IPS-18a (cell line): ENCODE data around the gene GRK2.

Experiments
- H3K27ac ChIP-seq: one replicate; pipeline ENCODE4 v1.5.1; 2013; ENCODE audit warnings: low read length
- H3K27me3 ChIP-seq: one replicate; pipeline ENCODE4 v1.6.1; 2013; ENCODE audit warnings: mild to moderate bottlenecking, low read length; ENCODE audit not compliant: control insufficient read depth, insufficient read depth
- H3K36me3 ChIP-seq: one replicate; pipeline ENCODE4 v1.6.1; 2013; ENCODE audit warnings: low read depth, low read length; ENCODE audit not compliant: control insufficient read depth
- H3K4me1 ChIP-seq: one replicate; pipeline ENCODE4 v1.6.1; 2013; ENCODE audit warnings: low read depth, low read length; ENCODE audit not compliant: control insufficient read depth
- H3K4me3 ChIP-seq: one replicate; pipeline ENCODE4 v1.5.1; 2013; ENCODE audit warnings: low read length
- H3K9ac ChIP-seq: one replicate; pipeline ENCODE4 v1.6.1; 2013; ENCODE audit warnings: mild to moderate bottlenecking, low read length, moderate library complexity
- H3K9me3 ChIP-seq: one replicate; pipeline ENCODE4 v1.6.1; 2013; ENCODE audit warnings: low read depth, low read length; ENCODE audit not compliant: control insufficient read depth

Gene GRK2

DNA sequence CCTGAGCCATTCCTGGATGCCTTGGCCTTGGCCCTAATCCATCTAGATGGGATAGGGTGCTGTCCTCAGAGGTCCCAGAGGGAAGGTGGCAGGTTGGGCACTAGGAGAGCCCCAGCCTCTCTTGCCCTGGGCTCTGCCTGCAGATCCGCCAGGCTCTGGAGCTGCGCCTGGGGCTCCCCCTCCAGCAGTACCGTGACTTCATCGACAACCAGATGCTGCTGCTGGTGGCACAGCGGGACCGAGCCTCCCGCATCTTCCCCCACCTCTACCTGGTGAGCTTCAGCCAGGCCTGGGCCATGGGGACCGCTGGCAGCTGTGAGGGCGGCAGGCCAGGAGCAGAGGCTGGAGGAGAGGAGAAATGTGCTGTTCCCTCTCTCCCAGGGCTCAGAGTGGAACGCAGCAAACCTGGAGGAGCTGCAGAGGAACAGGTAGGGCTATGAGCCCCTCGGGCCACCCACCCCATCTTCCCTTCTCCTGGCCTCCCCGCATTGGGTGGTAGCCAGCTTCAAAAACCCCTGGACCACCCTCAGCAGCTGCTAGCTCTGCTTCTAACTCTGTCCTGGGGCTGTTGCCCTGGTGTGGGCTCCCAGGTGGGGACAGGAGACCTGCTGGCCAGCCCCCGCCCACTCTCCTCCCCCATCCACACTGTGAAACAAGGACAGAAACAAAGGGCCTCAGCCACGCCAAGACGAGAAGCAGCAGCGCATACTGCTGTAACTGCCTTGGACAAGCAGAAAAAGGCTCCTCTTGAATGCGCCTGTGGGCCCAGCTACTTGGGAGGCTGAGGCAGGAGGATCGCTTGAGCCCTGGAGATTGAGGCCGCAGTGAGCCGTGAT lies 42.0 kb downstream of the GRK2 start:
- Histone ChIP-seq H3K36me3 (no peaks in the 10 kb centered on the region), H3K27ac (no peak overlapping the region), H3K4me3 (no peak overlapping the region), H3K27me3 (peaks cover 12% of the 10 kb centered on the region), H3K4me1 (no peaks in the 10 kb centered on the region), H3K9me3 (no peaks in the 10 kb centered on the region), H3K9ac (no peak overlapping the region)

DNA sequence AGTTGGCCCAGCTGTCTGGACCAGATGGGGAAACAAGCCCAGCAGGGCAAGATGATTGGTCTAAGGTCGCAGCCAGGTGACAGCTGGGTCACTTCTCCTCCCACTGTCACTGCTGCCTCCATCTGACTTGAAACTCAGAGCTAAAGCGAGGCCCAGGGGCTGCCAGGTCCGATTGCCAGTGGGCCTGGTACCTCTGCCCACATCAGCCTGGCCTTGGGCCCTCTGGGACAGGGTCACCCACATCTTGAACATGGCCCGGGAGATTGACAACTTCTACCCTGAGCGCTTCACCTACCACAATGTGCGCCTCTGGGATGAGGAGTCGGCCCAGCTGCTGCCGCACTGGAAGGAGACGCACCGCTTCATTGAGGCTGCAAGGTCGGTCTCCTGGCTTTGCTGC lies 42.9 kb downstream of the GRK2 start:
- H3K27me3 ChIP-seq = peaks cover 8% of the 10 kb centered on the region
- H3K4me1 ChIP-seq = no peaks in the 10 kb centered on the region
- no peak overlapping the region for H3K9ac ChIP-seq
- H3K27ac ChIP-seq = no peak overlapping the region
- no peak overlapping the region for H3K4me3 ChIP-seq
- H3K36me3 ChIP-seq = no peaks in the 10 kb centered on the region
- no peaks in the 10 kb centered on the region for H3K9me3 ChIP-seq

DNA sequence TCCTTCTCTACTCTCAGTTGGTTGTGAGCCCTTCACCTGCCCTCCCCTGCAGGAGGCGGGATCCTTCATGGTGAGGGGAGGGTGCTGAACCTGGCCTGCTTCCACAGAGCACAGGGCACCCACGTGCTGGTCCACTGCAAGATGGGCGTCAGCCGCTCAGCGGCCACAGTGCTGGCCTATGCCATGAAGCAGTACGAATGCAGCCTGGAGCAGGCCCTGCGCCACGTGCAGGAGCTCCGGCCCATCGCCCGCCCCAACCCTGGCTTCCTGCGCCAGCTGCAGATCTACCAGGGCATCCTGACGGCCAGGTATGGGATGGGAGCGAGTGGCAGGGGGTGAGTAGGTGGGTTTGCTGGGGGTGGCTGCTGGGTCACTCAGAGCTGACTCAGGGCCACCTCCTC lies 43.4 kb downstream of the GRK2 start:
- Histone ChIP-seq H3K27me3 (peaks cover 3% of the 10 kb centered on the region), H3K27ac (no peak overlapping the region), H3K9ac (no peak overlapping the region), H3K4me1 (no peaks in the 10 kb centered on the region), H3K4me3 (no peak overlapping the region), H3K36me3 (no peaks in the 10 kb centered on the region), H3K9me3 (no peaks in the 10 kb centered on the region)

DNA sequence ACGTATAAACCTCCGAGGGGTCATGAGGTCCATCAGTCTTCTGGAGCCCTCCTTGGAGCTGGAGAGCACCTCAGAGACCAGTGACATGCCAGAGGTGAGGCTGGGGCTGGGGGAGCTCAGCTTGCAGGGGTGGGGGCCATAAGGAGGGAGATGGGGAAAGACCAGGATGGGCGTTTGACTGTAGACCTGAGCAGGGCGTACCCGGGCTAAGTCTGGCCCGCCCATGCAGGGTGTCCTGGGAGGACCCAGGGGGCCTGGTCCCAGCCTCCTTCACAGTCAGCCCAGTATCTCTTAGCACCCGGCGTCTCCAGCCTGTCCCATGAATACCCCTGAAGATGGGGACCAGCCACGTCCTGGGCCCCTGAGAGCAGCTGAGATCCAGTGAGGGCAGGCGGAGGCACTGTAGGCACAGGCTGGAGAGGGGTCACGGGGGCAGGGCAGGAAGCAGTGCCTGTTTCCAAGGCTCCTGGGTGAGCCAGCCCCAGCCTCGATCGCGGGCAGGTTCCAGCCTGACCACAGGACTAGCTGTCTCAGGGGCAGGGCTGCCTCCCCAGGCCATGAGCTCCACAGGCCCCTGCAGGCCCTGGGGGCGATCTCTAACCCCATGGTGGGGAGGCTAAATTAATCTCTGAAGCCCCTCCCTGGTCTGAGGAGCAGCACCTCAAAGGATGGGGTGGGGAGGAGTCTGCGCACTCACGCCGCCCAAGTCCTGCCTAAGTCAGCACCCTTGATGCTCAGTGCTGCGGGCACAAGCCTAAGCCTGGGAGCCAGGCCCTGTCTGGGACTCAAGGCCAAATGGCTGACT lies 44.2 kb downstream of the GRK2 start:
- no peak overlapping the region for H3K4me3 ChIP-seq
- no peaks in the 10 kb centered on the region for H3K9me3 ChIP-seq
- no peaks in the 10 kb centered on the region for H3K4me1 ChIP-seq
- H3K9ac ChIP-seq = no peak overlapping the region
- H3K36me3 ChIP-seq = no peaks in the 10 kb centered on the region
- peaks cover 4% of the 10 kb centered on the region for H3K27me3 ChIP-seq
- no peak overlapping the region for H3K27ac ChIP-seq

DNA sequence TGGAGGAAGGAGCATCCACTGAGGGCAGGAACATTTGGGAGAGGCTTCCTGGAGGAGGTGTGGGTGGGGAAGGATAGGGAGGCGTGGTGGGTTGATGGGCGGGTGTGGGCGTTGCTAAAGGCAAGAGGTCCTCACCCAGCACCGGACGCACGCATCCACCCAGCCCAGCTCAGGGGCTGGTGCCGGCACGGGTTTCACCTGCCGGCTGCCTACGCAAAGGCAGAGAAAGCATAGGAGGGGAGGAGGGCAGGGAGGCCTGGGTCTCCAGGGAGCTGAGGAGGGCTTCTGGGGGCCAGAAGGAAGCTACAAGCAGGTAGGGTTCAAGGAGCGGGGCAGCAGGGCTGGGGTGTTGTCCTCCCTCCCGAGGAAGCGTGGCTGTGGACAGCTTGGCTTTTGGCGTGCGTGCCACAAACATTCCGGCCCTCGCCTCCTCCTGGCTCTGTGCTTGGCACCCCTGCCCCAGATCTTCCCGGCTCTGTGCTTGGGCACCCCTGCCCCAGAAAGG lies 44.8 kb downstream of the GRK2 start:
- H3K36me3 ChIP-seq = no peaks in the 10 kb centered on the region
- no peak overlapping the region for H3K4me3 ChIP-seq
- H3K27me3 ChIP-seq = peaks cover 8% of the 10 kb centered on the region
- no peak overlapping the region for H3K9ac ChIP-seq
- H3K4me1 ChIP-seq = no peaks in the 10 kb centered on the region
- no peak overlapping the region for H3K27ac ChIP-seq
- H3K9me3 ChIP-seq = no peaks in the 10 kb centered on the region

DNA sequence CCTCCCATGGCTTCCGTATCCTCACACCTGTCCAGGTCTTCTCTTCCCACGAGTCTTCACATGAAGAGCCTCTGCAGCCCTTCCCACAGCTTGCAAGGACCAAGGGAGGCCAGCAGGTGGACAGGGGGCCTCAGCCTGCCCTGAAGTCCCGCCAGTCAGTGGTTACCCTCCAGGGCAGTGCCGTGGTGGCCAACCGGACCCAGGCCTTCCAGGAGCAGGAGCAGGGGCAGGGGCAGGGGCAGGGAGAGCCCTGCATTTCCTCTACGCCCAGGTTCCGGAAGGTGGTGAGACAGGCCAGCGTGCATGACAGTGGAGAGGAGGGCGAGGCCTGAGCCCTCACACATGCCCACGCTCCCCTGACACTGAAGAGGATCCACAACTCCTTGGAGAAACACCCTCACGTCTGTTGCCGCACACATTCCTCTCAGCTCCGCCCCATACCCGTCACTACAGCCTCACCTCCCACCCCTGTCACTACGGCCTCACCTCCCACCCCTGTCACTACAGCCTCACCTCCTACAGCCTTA lies 45.3 kb downstream of the GRK2 start:
- no peak overlapping the region for H3K27ac ChIP-seq
- no peak overlapping the region for H3K9ac ChIP-seq
- no peaks in the 10 kb centered on the region for H3K4me1 ChIP-seq
- H3K27me3 ChIP-seq = peaks cover 8% of the 10 kb centered on the region
- no peak overlapping the region for H3K4me3 ChIP-seq
- H3K36me3 ChIP-seq = no peaks in the 10 kb centered on the region
- H3K9me3 ChIP-seq = no peaks in the 10 kb centered on the region

DNA sequence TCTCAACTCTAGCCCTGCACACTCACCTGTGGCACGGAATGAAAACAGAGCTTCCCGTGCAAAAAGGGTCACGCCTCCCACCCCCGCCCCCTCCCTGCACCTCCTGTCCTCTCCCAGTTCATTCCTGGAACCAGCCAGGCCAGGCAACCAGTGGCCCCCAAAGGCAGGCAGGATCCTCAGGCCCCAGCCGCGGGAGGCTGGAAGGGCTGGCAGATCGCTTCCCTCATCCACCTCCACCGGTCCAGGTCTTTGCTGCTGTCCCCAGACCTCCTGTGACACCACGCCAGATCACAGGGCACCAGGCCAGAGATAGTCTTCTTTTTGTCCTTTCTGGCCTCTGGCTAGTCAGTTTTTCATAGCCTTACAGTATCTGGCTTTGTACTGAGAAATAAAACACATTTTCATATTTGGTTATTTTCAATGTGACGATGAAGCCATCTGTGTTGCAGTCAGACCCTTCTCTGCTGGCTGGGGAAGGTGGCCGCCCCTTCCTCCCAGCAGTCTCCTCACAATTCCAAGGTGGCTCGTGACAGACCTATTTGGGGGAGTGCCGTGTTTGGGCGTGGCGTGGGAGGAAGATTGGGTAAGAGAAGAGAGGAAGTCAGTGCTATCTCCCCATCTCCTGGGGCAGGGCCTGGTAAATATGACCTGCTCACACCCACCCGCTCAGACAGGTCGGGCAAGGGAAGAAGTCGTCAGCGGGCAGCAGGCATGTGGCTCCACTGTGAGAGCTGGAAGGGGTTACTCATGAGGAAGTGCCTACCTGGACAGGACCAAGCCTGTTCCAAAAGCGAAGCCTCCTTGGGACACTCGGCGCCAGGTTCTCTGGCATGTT lies 46.1 kb downstream of the GRK2 start:
- H3K4me1 ChIP-seq = no peaks in the 10 kb centered on the region
- H3K9ac ChIP-seq = no peak overlapping the region
- H3K27ac ChIP-seq = no peak overlapping the region
- H3K36me3 ChIP-seq = no peaks in the 10 kb centered on the region
- peaks cover 8% of the 10 kb centered on the region for H3K27me3 ChIP-seq
- no peak overlapping the region for H3K4me3 ChIP-seq
- H3K9me3 ChIP-seq = no peaks in the 10 kb centered on the region

DNA sequence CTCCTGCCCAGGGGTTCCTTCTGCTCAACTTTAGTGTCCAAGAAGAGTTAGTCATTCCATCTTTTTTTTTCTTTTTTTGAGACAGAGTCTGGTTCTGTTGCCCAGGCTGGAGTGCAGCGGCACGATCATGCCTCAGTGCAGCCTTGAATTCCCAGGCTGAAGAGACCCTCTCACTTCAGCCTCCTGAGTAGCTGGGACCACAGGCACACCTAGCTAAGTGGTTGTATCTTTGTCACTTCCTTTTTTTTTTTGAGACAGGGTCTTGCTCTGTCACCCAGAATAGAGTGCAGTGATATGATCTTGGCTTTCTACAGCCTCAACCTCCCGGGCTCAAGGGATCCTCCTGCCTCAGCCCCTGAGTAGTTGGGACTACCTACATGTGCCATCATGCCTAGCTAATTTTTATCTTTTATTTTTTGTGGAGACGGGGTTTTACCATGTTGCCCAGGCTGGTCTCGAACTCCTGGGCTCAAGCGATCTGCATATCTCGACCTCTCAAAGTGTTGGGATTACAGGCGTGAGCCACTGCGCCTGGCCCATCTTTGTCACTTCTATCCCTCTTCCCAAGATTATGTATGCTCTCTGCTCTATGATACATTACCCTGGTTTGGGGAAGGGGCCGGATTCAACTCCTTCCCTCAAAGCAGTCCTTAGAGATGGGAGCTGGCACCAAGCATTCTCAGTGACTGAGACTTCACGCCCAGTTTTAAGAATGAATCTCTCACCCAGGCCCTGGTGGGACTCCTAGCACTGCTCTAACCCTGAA lies 47.0 kb downstream of the GRK2 start:
- H3K27ac ChIP-seq = no peak overlapping the region
- H3K9me3 ChIP-seq = no peaks in the 10 kb centered on the region
- no peaks in the 10 kb centered on the region for H3K36me3 ChIP-seq
- no peak overlapping the region for H3K9ac ChIP-seq
- H3K4me1 ChIP-seq = no peaks in the 10 kb centered on the region
- peaks cover 13% of the 10 kb centered on the region for H3K27me3 ChIP-seq
- H3K4me3 ChIP-seq = no peak overlapping the region

DNA sequence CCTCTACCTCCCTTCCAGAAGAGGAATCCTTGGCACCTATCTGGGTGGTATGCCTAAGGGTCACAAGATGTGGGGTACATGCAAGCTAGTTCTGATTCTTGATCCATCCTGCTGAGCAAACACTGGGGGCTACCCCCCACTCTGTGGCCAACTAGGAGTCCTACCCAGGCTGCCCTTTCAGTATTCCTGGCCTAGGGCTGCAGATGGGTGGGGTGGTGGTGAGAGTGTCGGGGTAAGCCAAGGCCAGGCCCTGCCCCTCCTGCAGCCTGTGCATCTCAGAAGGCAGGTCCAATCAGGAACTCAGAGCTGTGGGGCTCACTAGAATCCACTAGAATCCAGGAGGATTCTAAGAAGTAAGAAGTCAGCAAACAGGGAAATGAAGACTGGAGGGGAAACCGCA lies 47.9 kb downstream of the GRK2 start:
- no peaks in the 10 kb centered on the region for H3K36me3 ChIP-seq
- no peak overlapping the region for H3K27ac ChIP-seq
- H3K4me3 ChIP-seq = no peak overlapping the region
- H3K9me3 ChIP-seq = no peaks in the 10 kb centered on the region
- peaks cover 22% of the 10 kb centered on the region for H3K27me3 ChIP-seq
- H3K4me1 ChIP-seq = no peaks in the 10 kb centered on the region
- no peak overlapping the region for H3K9ac ChIP-seq

DNA sequence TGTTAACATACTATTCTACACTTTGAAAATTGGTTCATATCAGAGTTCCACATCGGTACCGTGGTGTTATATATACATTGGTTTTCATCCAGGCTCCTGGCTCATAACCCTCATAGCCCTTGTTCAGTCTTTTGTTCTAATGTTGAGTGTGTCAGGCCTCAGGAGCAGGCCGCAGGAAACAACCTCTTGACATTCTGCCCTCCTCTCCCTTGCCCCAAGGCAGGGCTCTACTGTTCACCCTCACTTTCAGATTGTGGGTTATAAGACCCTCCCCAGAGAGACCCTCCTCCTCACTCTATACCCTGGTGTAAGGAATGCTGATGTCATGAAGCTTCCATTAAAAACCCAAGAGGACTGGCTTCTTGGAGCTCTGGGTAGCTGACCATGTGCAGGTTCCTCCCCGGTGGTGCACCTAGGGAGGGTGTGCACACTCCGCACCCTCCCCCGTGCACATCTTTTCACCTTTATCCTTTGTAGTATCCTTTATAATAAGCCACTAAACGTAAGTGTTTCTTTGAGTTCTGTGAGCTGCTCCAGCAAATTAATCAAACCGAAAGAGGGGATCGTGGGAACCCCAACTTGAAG lies 49.1 kb downstream of the GRK2 start:
- H3K4me1 ChIP-seq = no peaks in the 10 kb centered on the region
- H3K4me3 ChIP-seq = no peak overlapping the region
- H3K27me3 ChIP-seq = peaks cover 33% of the 10 kb centered on the region
- no peak overlapping the region for H3K27ac ChIP-seq
- H3K9me3 ChIP-seq = no peaks in the 10 kb centered on the region
- H3K36me3 ChIP-seq = no peaks in the 10 kb centered on the region
- no peak overlapping the region for H3K9ac ChIP-seq
